Cortex of kidney (tissue), 1 donor: ENCODE measurements around the gene PIKFYVE.
"Not testable (repeated sequence)": the region's sequence is repeated elsewhere in the genome, so short reads cannot be mapped to it uniquely, and the experiment has no call there.

Source experiments
- DNase-seq: peaks from one replicate; lab custom pipeline; 2025; lab: John Stamatoyannopoulos, UW

PIKFYVE gene

DNA sequence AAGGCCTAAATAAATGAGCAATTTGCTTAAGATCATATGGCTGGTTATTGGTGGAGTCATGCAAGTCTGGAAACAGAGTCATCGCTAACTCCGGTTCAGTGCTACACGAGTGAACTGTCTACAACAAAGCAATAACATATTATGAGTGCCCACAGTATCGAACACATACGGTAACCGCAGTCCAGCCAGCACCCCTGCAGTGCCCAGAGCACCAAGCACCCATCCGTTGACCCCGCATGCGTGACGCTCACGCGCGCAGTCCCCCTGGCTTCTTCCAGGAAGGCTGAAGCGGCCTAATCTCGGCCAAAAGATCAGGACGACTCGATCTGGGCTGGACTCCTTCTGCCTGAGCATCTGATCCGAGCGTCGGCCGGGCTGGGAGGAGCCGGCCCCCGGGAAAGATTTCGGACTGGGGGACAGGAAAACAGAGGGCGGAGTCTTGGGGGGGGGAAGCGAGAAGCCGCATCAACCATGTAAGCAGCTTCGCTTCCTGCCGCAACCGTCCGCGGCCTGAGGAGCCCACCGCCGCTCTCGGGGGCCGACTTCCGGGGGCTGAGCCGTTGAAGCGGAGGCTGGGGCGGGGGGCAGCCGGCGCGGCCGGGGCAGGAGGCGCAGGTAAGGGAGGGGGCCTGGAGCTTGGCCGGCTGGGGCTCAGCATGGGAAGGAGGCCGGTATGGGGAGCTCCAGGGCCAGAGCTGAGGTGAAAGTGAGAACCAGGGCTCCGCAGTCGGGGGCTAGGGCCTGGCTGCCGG is at the start of gene PIKFYVE:
Gene PIKFYVE, plus strand, starts transcription at position 455 of the 752 bp plus-strand sequence. CDS start 5,265 bp downstream, outside the sequence.
- peak; percentile 55 for DNase-seq

- not testable (repeated sequence) for DNase-seq
Measured at GRCh38 chr2:208221873-208222272, 44.2 kb upstream of the PIKFYVE start.

DNA sequence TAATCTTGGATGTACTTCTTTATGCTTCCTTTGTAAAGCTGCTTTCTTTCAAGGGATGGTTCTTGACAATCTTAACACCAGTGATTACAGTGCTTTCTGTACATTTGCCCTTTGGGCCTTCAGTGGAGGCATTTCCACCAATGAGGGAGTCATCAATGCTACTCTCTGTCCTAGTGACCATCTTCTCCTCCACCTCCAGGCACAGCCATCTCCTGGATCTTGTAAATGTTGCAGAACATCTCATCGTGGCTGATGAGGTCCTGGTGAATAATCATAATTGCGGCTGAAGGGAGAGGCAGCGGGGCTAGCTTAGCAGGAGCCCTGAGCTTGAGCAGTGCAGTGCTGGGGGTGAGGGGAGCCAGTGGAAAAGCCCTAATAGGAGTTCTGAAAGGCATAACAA is 43.7 kb upstream of the PIKFYVE start:
- no peak for DNase-seq

DNA sequence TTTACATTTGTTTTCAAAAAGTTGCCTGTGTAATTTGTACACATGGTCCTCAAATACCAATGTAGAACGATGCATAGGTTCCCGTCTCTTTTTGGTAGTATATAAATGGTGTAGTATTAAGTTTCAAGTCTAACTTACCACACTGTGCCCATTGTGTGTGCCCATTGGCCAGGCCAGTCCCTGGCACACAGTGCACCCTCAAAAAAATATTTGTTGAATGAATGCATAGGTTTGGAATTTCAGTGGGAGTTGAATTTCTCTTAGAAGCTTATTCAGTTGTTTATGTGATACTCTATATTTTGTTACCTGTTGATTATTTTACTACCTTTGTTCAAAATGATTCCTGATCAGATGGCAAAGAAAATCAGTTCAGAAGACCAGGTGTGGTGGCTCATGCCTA is 41.3 kb upstream of the PIKFYVE start:
- DNase-seq = no peak

GRCh38 chr2:208227581-208228232 is 38.3 kb upstream of the PIKFYVE start:
- DNase-seq = no peak

- DNase-seq = no peak
Measured at GRCh38 chr2:208228476-208228875, 37.6 kb upstream of the PIKFYVE start.

GRCh38 chr2:208234786-208235185 is 31.3 kb upstream of the PIKFYVE start:
- no peak for DNase-seq

DNA sequence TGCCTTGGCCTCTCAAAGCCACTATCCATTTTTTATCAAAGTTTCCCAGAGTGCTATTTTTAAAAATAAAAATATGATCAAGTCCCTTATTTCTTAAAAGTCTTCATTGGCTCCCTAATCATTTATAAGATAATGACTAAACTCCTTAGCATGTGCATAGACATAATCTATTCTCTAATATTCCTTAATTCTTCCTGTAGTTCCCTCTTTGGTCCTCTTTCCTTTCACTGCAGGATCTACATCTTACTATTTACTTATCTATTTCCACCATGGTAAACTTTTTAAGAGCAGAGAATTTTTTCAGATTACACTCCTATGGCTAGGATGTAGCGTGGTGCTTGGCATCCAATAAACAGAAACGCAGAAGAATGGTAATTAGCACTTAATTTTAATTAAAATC is 30.2 kb upstream of the PIKFYVE start:
- DNase-seq = no peak

- DNase-seq = no peak
Measured at GRCh38 chr2:208239770-208240493, 26.1 kb upstream of the PIKFYVE start.

- DNase-seq = no peak
Measured at GRCh38 chr2:208240619-208241209, 25.3 kb upstream of the PIKFYVE start.

DNA sequence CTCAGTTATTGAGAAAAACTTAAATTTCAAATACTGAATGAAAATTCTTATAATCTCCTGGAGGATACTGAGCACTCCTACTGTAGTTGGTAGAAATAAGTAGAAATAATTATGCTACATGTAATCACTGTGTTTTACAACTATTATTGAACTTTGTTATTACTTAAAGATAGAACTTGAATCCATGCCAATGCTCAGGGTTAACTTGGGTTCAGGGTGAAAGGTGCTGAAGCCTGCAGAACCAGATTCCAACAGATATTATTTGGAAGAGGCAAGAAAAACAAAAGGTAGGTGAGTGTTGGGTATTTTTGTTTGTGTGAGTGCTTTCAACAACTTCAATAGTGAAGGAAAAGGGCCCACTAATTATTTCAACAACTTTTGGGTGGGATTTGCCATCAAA is 21.6 kb upstream of the PIKFYVE start:
- no peak for DNase-seq

- no peak for DNase-seq
Measured at GRCh38 chr2:208245746-208246145, 20.3 kb upstream of the PIKFYVE start.

- no peak for DNase-seq
Measured at GRCh38 chr2:208248601-208249000, 17.5 kb upstream of the PIKFYVE start.

DNA sequence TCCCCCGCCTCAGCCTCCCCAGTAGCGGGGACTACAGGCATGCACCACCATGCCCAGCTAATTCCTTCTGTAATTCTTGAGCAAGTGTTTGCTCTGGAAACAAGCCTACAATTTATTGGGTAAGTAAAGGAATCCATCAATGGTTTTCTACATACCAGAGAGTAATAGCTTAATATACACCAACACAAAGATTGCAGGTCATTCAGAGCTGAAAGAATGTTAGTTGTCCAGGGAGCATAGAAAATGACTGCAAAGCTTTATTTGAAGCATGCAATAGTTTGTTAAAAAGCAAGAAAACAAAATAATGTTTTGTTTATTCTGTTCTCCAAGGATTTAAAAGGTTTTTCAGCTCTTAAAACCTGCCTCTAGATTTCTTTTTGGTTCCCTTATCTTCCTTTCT is 16.8 kb upstream of the PIKFYVE start:
- no peak for DNase-seq

GRCh38 chr2:208250388-208250787 is 15.7 kb upstream of the PIKFYVE start:
- no peak for DNase-seq

GRCh38 chr2:208251098-208251497 is 15.0 kb upstream of the PIKFYVE start:
- no peak for DNase-seq

DNA sequence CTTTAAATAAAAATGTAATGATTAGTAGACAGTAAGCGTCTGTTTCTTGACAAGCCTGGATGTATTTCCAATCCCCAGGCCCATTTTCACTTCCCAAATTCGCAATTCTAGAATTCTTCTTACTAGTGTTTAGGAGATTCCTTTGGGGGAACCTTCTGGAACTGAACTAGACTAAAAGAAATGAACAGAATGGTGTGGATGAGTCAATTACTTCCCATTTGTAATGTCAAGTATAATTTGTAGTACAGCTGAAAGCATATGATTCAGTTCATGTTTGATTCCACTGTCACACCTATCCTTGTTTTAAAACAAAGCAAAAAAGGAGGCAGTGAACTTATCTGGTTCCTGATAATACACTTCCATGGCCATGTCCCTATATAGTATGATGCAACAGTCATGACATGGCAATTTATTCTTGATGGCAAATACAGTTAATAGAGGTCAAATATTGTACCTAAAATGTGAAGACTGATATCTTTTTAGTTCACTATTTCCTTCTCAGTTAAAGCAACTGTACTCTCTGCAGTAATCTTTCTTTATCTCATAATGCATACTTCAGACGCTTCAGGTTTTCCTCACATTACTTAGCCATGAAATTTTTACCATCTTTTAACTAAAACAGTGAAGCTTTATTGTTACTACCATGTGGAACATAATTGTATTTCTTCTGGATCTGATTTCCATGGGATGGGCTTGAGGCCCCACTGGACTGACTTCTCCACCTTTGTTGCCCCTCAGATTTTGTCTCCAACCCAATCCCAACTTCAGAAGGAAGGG is 13.2 kb upstream of the PIKFYVE start:
- DNase-seq = no peak

DNA sequence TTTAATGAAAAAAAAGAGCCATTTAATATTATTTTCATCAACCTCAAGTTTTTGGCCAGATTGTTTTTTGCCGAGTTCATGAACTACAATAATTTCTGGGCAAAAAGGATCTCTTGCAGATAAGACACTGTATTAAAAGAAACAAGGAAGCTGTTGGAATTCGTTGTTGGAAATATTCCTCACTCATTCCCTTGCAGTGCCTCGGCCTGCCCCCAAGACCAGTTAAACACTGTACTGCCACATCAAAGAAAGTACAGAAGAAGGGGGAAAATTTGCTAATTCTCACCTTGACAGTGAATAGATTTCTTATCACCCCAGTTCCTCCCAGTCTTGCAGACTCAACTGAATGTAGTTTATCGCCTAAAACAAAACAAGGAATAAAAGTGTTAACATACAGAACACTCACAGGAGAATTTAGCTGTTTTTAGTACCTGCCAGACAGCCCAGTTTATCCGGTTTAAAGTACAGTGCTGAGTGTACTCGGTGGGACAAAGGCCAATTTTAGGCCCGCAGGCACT is 12.4 kb upstream of the PIKFYVE start:
- DNase-seq = no peak

GRCh38 chr2:208254118-208254870 is 11.8 kb upstream of the PIKFYVE start:
- DNase-seq = peak; percentile 18

GRCh38 chr2:208254871-208255556 is 11.0 kb upstream of the PIKFYVE start, which contains the start of gene IDH1:
TSS of gene IDH1 (minus strand) at chr2:208255071. CDS start at chr2:208251551, 3,520 bp downstream.
- DNase-seq = peak; percentile 38
